ENCODE results near the gene TGM3. TPM values are rescaled to one million over a fixed set of nuclear protein-coding genes. Genes with fewer than 3 reads are reported as not detected.

TGM3 gene
- total and polyA plus RNA-seq, 12 donors: 0.13 to 1.7 (median 0.37) TPM; not detected in 6

DNA sequence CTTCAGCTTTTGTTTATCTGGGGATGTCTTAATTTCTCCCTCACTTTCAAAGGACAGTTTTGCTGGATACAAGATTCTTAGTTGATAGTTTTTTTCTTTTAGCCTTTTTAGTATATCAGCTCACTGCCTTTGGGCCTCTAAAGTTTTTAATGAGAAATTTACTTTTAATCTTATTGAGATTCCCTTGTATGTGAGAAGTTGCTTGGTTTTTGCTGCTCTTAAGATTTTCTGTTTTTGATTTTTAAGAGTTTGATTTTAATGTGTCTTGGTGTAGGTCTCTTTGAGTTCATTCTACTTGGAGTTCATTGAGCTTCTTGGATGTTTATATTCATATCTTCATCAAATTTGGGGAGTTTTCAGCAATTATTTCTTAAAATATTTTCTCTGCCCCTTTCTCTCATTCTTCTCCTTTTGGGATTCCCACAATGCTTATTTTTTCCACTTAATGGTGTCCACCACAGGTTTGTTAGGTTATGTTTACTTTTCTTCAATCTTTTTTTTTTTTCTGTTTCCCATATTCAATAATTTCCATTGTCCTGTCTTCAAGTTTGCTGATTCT, 65.3 kb downstream of the TGM3 start:
- H3K4me3 ChIP-seq: no peak overlapping the region
- TF ChIP-seq, protein P1, sequence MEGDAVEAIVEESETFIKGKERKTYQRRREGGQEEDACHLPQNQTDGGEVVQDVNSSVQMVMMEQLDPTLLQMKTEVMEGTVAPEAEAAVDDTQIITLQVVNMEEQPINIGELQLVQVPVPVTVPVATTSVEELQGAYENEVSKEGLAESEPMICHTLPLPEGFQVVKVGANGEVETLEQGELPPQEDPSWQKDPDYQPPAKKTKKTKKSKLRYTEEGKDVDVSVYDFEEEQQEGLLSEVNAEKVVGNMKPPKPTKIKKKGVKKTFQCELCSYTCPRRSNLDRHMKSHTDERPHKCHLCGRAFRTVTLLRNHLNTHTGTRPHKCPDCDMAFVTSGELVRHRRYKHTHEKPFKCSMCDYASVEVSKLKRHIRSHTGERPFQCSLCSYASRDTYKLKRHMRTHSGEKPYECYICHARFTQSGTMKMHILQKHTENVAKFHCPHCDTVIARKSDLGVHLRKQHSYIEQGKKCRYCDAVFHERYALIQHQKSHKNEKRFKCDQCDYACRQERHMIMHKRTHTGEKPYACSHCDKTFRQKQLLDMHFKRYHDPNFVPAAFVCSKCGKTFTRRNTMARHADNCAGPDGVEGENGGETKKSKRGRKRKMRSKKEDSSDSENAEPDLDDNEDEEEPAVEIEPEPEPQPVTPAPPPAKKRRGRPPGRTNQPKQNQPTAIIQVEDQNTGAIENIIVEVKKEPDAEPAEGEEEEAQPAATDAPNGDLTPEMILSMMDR (IDR thresholded peaks at IDR 0.05): no peak
- TF ChIP-seq POLR2A (IDR thresholded peaks at IDR 0.05): no peak
- H3K9me3 ChIP-seq (replicated peaks in 1 of 3): peaks cover 0 to 13% (median 0%) of the 10 kb centered on the region in 3 donors
- H3K4me1 ChIP-seq (replicated peaks in 1 of 2): no peaks in the 10 kb centered on the region
- DNase-seq: no peak
- H3K27me3 ChIP-seq: no peaks in the 10 kb centered on the region
- H3K36me3 ChIP-seq (replicated peaks in 1 of 2): no peaks in the 10 kb centered on the region
- H3K27ac ChIP-seq: no peak overlapping the region
- intact Hi-C loops (cut with DNase I): no loop called here

DNA sequence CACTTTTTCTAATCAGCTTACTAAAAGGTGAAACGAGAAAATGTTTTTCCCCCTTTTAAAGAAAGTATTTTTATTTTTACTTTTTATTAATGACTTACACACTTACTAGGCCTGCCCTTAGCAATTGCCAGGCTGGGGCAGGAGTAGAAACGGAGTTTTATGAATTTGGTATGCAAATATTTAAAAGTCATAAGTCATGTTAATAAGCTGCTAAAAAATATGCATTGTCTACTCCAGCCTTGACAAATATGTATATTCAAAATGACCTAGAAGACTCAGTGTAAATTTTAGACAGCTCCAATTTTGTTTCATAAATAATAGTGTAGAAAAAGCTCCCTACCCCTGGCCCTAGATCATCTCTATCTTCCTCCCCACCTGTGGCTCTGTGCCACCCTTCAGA, 67.4 kb downstream of the TGM3 start:
- H3K27me3 ChIP-seq: no peaks in the 10 kb centered on the region
- H3K4me1 ChIP-seq (replicated peaks in 1 of 2): no peaks in the 10 kb centered on the region
- intact Hi-C loops (cut with DNase I): no loop called here
- TF ChIP-seq, protein P1 (IDR thresholded peaks at IDR 0.05): no peak
- TF ChIP-seq POLR2A (IDR thresholded peaks at IDR 0.05): no peak
- 70 to 80% (median 75%) methylated on average over 2 of the region's 2 CpGs for WGBS, 4 donors
- H3K4me3 ChIP-seq: no peak overlapping the region
- H3K36me3 ChIP-seq (replicated peaks in 1 of 2): no peaks in the 10 kb centered on the region
- peaks cover 0 to 13% (median 0%) of the 10 kb centered on the region in 3 donors for H3K9me3 ChIP-seq (replicated peaks in 1 of 3)
- no peak overlapping the region for H3K27ac ChIP-seq
- DNase-seq: no peak

DNA sequence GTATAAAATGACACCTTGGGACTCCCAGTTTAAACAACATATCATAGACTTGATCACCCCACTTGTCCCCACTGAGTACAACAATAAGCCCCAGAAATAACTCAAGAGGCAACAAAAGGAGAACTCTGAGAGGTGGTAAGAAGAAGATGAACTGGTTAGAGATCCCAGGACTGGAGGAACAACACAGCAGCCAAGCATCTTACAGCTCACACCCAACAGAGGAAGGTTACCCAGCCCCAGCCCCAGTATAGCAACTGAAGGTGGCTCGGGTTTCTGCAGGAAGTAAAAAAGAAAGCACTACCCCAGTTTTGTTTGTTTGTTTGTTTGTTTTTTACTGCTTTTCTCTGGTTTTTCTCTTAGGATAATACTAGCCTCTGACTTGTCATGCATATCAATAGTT, 67.8 kb downstream of the TGM3 start:
- Histone ChIP-seq H3K27me3 (no peaks in the 10 kb centered on the region), H3K4me3 (no peak overlapping the region), H3K4me1 (replicated peaks in 1 of 2) (no peaks in the 10 kb centered on the region), H3K9me3 (replicated peaks in 1 of 3) (peaks cover 0 to 13% (median 0%) of the 10 kb centered on the region in 3 donors), H3K27ac (no peak overlapping the region), H3K36me3 (replicated peaks in 1 of 2) (no peaks in the 10 kb centered on the region)
- intact Hi-C loops (cut with DNase I): no loop called here
- no peak for TF ChIP-seq POLR2A (IDR thresholded peaks at IDR 0.05)
- TF ChIP-seq, protein P1 (IDR thresholded peaks at IDR 0.05): no peak
- 60 to 78% (median 64%) methylated on average over 1 of the region's 1 CpG for WGBS, 4 donors
- no peak for DNase-seq

DNA sequence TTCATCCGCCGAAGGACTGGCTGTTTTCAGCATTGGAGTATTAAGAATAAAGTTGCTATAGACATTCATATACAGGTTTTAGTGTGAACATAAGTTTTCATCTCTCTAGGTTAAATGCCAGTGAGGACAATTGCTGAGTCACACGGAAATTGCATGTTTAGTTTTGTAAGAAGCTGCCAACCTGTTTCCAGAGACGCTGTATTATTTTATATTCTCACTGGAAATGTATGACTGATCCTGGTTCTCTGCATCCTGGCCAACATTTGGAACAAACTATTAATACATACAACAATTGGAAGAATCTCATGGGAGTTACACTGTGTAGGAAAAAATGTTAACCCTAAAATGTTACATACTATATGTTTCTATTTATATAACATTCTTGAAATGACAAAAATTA, 68.2 kb downstream of the TGM3 start:
- TF ChIP-seq POLR2A (IDR thresholded peaks at IDR 0.05): no peak
- TF ChIP-seq, protein P1 (IDR thresholded peaks at IDR 0.05): no peak
- Histone ChIP-seq H3K9me3 (replicated peaks in 1 of 3) (peaks cover 0 to 13% (median 0%) of the 10 kb centered on the region in 3 donors), H3K27me3 (no peaks in the 10 kb centered on the region), H3K4me1 (replicated peaks in 1 of 2) (no peaks in the 10 kb centered on the region), H3K4me3 (no peak overlapping the region), H3K27ac (no peak overlapping the region), H3K36me3 (replicated peaks in 1 of 2) (no peaks in the 10 kb centered on the region)
- no peak for DNase-seq
- WGBS, 4 donors: 74 to 82% (median 81%) methylated on average over 4 of the region's 4 CpGs
- intact Hi-C loops (cut with DNase I): no loop called here
